GM18861 (cell line): ENCODE data around the gene ATG13.
"Not testable (repeated sequence)": the region's sequence is repeated elsewhere in the genome, so short reads cannot be mapped to it uniquely, and the experiment has no call there.

ENCODE experiments used
- ATAC-seq: cut with Tn5 transposase; IDR thresholded peaks from one replicate; pipeline ENCODE4 v1.9.1; 2021; ENCODE audit not compliant: unreplicated experiment

ATG13 gene

GRCh38 chr11:46617134-46617971, at the start of gene ATG13, which contains the start of gene HARBI1:
Gene ATG13 (plus strand): TSS chr11:46617553. CDS start chr11:46644292, 26,739 bp downstream.
Gene HARBI1 (minus strand): TSS chr11:46617227. CDS start chr11:46616237, 990 bp downstream.
- ATAC-seq, result peak; percentile 90

GRCh38 chr11:46570790-46571398, 46.5 kb upstream of the ATG13 start:
- ATAC-seq, result no peak

GRCh38 chr11:46574656-46575055, 42.7 kb upstream of the ATG13 start:
- no peak for ATAC-seq

- ATAC-seq, result no peak
Observed at GRCh38 chr11:46577058-46577457, 40.3 kb upstream of the ATG13 start.

GRCh38 chr11:46582588-46582987, 34.8 kb upstream of the ATG13 start:
- ATAC-seq, result no peak

GRCh38 chr11:46583513-46583912, 33.8 kb upstream of the ATG13 start:
- not testable (repeated sequence) for ATAC-seq

GRCh38 chr11:46588131-46588530, 29.2 kb upstream of the ATG13 start:
- ATAC-seq, result no peak

GRCh38 chr11:46588915-46589314, 28.4 kb upstream of the ATG13 start:
- ATAC-seq, result no peak

- no peak for ATAC-seq
Observed at GRCh38 chr11:46590740-46591605, 26.4 kb upstream of the ATG13 start.

- ATAC-seq, result peak; percentile 68
Observed at GRCh38 chr11:46593550-46594373, 23.6 kb upstream of the ATG13 start, which contains the start of gene AMBRA1. Gene AMBRA1 (minus strand): TSS chr11:46594023. CDS start chr11:46548380, 45,643 bp downstream.

- no peak for ATAC-seq
Observed at GRCh38 chr11:46594374-46594700, 23.0 kb upstream of the ATG13 start.

- ATAC-seq, result no peak
Observed at GRCh38 chr11:46594785-46595184, 22.6 kb upstream of the ATG13 start.

GRCh38 chr11:46597155-46597554, 20.2 kb upstream of the ATG13 start:
- no peak for ATAC-seq

- ATAC-seq, result no peak
Observed at GRCh38 chr11:46597609-46598219, 19.6 kb upstream of the ATG13 start.

- ATAC-seq, result no peak
Observed at GRCh38 chr11:46599340-46600193, 17.8 kb upstream of the ATG13 start.

- ATAC-seq, result no peak
Observed at GRCh38 chr11:46600194-46600960, 17.0 kb upstream of the ATG13 start.

- no peak for ATAC-seq
Observed at GRCh38 chr11:46601129-46601528, 16.2 kb upstream of the ATG13 start.

- ATAC-seq, result no peak
Observed at GRCh38 chr11:46603704-46604308, 13.5 kb upstream of the ATG13 start.
